ENCODE measurements around the gene TJAP1. TPM values are rescaled to one million over a fixed set of nuclear protein-coding genes. Genes with fewer than 3 reads are reported as not detected.
"Not testable (repeated sequence)": the region's sequence is repeated elsewhere in the genome, so short reads cannot be mapped to it uniquely, and the experiment has no call there.

TJAP1 gene
- total RNA-seq, 2 experiments from 2014 or later: 42.7 to 47.6 TPM

DNA sequence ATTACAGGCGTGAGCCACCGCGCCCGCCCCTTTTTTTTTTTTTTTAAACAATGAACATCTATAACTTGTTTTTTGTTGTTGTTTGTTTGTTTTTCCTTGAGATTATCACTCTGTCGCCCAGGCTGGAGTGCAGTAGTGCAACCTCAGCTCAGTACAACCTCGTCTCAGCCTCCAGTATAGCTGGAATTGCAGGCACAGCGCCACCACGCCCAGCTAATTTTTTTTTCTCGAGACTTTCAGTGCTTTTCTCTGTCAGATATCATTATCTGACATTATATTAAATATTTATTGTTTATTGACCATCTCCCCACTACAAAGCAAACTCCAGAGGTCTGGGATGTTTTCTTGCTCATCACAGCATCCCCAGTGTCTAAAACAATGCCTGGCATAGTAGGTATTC, 19.7 kb upstream of the TJAP1 start:
- H3K4me1 Mint-ChIP-seq: peaks cover 12% of the 10 kb centered on the region
- peaks cover 6% of the 10 kb centered on the region for H3K36me3 Mint-ChIP-seq
- ATAC-seq (ENCODE audit: low read depth) (no peak), DNase-seq (no peak)
- no peak overlapping the region for H3K27ac Mint-ChIP-seq
- H3K4me3 Mint-ChIP-seq: no peak overlapping the region
- POLR2A ChIA-PET: interaction anchor here (0.6 kb wide), 1 partner anchor 424 kb away, joined by 3 read pairs; no protein-coding TSS in a partner anchor
- peaks cover 45% of the 10 kb centered on the region for H3K27me3 Mint-ChIP-seq
- no peaks in the 10 kb centered on the region for H3K9me3 Mint-ChIP-seq

DNA sequence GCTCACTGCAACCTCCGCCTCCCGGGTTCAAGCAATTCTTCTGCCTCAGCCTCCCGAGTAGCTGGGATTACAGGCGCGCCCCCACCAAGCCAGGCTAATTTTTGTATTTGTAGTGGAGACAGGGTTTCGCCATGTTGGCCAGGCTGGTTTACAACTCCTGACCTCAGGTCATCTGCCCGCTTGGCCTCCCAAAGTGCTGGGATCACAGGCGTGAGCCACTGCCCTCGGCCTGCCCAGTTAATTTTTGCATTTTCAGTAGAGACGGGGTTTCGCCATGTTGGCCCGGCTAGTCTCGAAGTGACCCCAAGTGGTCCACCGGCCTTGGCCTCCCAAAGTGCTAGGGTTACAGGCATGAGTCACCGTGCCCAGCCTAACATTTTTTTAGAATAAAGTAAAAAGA, 19.2 kb upstream of the TJAP1 start:
- H3K27ac Mint-ChIP-seq; ATAC-seq (ENCODE audit: low read depth); H3K36me3 Mint-ChIP-seq; DNase-seq; H3K4me3 Mint-ChIP-seq; H3K9me3 Mint-ChIP-seq: not testable (repeated sequence)
- Mint-ChIP-seq H3K27me3 (peaks cover 49% of the 10 kb centered on the region), H3K4me1 (peaks cover 12% of the 10 kb centered on the region)
- POLR2A ChIA-PET: interaction anchor here (0.6 kb wide), 1 partner anchor 425 kb away, joined by 3 read pairs; no protein-coding TSS in a partner anchor

DNA sequence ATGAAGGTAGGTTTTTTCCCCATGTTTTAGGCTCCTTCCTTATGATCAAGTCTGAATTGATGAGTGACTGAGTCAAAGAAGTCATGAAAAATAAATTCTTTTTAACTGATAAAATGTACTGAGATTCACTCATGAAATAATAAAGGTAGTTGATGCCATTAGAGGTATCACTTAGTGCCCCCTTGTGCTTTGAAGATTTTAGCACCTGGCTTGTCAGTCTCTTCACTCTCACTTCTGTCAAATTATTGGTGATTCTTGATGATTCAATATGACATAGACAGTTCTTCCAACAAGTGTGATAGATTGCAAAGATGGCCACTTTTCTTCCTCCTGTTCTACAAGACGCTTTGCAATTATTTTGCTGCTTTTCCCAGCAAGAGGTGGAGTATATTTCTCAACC, 17.8 kb upstream of the TJAP1 start:
- POLR2A ChIA-PET: interaction anchor here (1.3 kb wide), 1 partner anchor 9 kb away, joined by 6 read pairs; no protein-coding TSS in a partner anchor

DNA sequence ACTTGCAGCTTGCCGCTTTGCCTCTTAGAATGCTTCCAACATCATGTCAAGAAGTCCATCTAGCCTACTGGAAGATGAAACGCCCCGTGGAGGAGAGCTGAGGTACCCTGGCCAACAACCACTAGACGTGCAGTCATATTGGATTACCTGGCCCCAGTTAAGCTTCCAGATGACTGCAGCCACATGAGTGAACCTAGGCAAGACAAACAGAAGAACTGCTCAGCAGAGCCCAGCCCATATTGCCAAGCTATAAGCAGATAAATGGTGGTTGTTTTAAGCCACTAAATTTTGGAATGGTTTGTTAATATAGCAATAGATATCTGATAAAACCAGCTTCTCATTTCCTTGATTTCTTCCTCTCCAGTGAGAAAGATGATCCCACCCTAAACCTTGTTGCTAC, 17.3 kb upstream of the TJAP1 start:
- peaks cover 2% of the 10 kb centered on the region for H3K36me3 Mint-ChIP-seq
- H3K27ac Mint-ChIP-seq: no peak overlapping the region
- H3K4me3 Mint-ChIP-seq: no peak overlapping the region
- H3K9me3 Mint-ChIP-seq: no peaks in the 10 kb centered on the region
- POLR2A ChIA-PET: interaction anchor here (1.3 kb wide), 1 partner anchor 9 kb away, joined by 6 read pairs; no protein-coding TSS in a partner anchor
- peaks cover 53% of the 10 kb centered on the region for H3K27me3 Mint-ChIP-seq
- DNase-seq: no peak
- H3K4me1 Mint-ChIP-seq: peaks cover 8% of the 10 kb centered on the region
- ATAC-seq (ENCODE audit: low read depth): no peak

More for the DNA sequence above, 17.8 kb upstream of the TJAP1 start:
- no peak overlapping the region for H3K27ac Mint-ChIP-seq
- DNase-seq (no peak), ATAC-seq (ENCODE audit: low read depth) (no peak)
- no peaks in the 10 kb centered on the region for H3K9me3 Mint-ChIP-seq
- peaks cover 10% of the 10 kb centered on the region for H3K4me1 Mint-ChIP-seq
- no peak overlapping the region for H3K4me3 Mint-ChIP-seq
- peaks cover 2% of the 10 kb centered on the region for H3K36me3 Mint-ChIP-seq
- peaks cover 55% of the 10 kb centered on the region for H3K27me3 Mint-ChIP-seq

DNA sequence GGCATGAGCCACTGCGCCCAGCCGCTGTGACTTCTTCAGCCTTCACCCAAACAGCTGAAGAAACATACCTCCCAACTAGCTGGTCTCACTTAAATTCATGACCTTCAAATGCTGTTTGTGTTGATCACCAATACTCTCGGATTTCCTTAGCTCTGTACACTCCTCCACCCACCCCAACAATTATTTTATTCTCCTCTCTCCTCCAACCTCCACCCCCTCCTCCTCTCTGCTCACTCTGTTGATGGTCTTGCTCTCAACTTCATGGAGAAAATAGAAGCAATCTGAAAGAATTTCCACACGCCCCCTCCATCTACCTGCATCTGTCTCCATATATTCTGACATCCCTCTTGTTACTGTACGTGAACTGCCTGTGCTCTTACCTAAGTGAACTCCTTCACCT, 15.4 kb upstream of the TJAP1 start:
- no peak overlapping the region for H3K4me3 Mint-ChIP-seq
- peaks cover 46% of the 10 kb centered on the region for H3K27me3 Mint-ChIP-seq
- ATAC-seq (ENCODE audit: low read depth) (no peak), DNase-seq (no peak)
- no peaks in the 10 kb centered on the region for H3K36me3 Mint-ChIP-seq
- H3K9me3 Mint-ChIP-seq: no peaks in the 10 kb centered on the region
- no peaks in the 10 kb centered on the region for H3K4me1 Mint-ChIP-seq
- POLR2A ChIA-PET: no interaction called here
- H3K27ac Mint-ChIP-seq: no peak overlapping the region

DNA sequence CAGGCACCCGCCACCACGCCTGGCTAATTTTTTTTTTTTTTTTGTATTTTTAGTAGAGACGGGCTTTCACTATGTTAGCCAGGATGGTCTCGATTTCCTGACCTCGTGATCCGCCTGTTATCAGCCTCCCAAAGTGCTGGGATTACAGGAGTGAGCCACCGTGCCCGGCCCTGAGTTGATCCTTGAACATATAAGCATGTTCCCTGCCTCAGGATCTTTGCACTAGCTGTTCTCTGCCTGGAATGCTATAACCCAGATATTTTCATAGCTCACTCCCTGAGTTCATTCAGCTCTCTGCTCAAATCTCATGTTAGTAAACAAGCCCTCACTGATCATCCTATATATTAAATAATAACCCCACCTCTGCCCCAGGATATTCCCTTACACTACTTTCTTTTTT, 13.0 kb upstream of the TJAP1 start:
- POLR2A ChIA-PET: interaction anchor here (0.7 kb wide), 1 partner anchor 182 kb away, joined by 3 read pairs; no protein-coding TSS in a partner anchor
- no peak overlapping the region for H3K4me3 Mint-ChIP-seq
- no peaks in the 10 kb centered on the region for H3K4me1 Mint-ChIP-seq
- DNase-seq (no peak), ATAC-seq (ENCODE audit: low read depth) (no peak)
- no peak overlapping the region for H3K27ac Mint-ChIP-seq
- peaks cover 44% of the 10 kb centered on the region for H3K27me3 Mint-ChIP-seq
- no peaks in the 10 kb centered on the region for H3K36me3 Mint-ChIP-seq
- H3K9me3 Mint-ChIP-seq: no peaks in the 10 kb centered on the region

GRCh38 chr6:43465948-43466347, 11.4 kb upstream of the TJAP1 start:
- DNase-seq (no peak), ATAC-seq (ENCODE audit: low read depth) (no peak)
- Mint-ChIP-seq H3K4me1 (no peaks in the 10 kb centered on the region), H3K36me3 (no peaks in the 10 kb centered on the region), H3K4me3 (no peak overlapping the region), H3K27me3 (peaks cover 44% of the 10 kb centered on the region), H3K27ac (no peak overlapping the region), H3K9me3 (no peaks in the 10 kb centered on the region)
- POLR2A ChIA-PET: no interaction called here

GRCh38 chr6:43467265-43467664, 10.1 kb upstream of the TJAP1 start:
- H3K4me3 Mint-ChIP-seq; POLR2A ChIA-PET; H3K27ac Mint-ChIP-seq; H3K36me3 Mint-ChIP-seq; H3K9me3 Mint-ChIP-seq; H3K4me1 Mint-ChIP-seq; ATAC-seq (ENCODE audit: low read depth); DNase-seq: not testable (repeated sequence)
- peaks cover 40% of the 10 kb centered on the region for H3K27me3 Mint-ChIP-seq

DNA sequence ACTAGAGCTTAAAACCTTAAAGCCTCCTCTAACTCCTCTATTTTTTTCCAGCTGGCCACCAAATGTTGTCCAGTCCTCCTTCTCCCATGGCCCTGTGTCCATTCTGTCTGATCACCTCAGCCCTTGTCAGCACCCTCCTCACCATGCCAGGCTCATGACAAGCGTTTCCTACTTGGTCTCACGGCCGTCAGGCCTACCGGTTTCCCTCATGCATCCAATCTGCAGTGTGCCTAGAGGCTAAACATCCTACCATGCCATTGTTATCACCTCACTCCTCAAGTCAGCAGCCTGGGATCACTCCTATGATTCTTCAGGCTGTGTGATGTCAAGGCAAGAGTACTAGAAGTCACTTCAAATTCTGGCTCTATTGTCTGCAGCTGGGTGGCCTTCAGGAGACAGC, 9.6 kb upstream of the TJAP1 start:
- no peak for ATAC-seq (ENCODE audit: low read depth)
- Mint-ChIP-seq H3K27me3 (peaks cover 38% of the 10 kb centered on the region), H3K4me1 (no peaks in the 10 kb centered on the region), H3K9me3 (no peaks in the 10 kb centered on the region), H3K4me3 (no peak overlapping the region), H3K36me3 (no peaks in the 10 kb centered on the region), H3K27ac (no peak overlapping the region)
- POLR2A ChIA-PET: no interaction called here
- DNase-seq: no peak

DNA sequence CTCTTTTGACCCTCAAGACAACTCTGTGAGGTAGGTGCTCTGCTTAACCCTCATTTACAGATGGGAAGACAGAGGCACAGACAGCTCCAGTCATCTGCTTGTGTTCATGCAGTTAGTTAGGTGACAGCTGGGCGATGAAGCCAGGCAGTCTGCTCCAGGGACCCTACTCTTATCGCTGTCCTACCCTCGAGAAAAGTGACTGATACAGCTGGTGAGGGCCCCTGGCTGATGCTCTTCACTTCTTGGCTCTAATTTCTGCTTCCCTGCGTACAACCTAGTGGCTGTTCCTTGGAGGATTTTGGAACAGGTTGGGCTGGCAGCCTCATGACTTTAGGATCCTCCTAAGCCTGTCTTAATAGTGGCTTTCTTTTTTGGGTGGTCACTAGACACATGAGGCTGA, 9.1 kb upstream of the TJAP1 start:
- Mint-ChIP-seq H3K27me3 (peaks cover 34% of the 10 kb centered on the region), H3K4me3 (no peak overlapping the region), H3K9me3 (no peaks in the 10 kb centered on the region), H3K36me3 (no peaks in the 10 kb centered on the region), H3K4me1 (no peaks in the 10 kb centered on the region), H3K27ac (no peak overlapping the region)
- POLR2A ChIA-PET: no interaction called here
- DNase-seq (no peak), ATAC-seq (ENCODE audit: low read depth) (no peak)

- H3K36me3 Mint-ChIP-seq: no peaks in the 10 kb centered on the region
- POLR2A ChIA-PET: no interaction called here
Observed at GRCh38 chr6:43468748-43469681, 8.4 kb upstream of the TJAP1 start.

DNA sequence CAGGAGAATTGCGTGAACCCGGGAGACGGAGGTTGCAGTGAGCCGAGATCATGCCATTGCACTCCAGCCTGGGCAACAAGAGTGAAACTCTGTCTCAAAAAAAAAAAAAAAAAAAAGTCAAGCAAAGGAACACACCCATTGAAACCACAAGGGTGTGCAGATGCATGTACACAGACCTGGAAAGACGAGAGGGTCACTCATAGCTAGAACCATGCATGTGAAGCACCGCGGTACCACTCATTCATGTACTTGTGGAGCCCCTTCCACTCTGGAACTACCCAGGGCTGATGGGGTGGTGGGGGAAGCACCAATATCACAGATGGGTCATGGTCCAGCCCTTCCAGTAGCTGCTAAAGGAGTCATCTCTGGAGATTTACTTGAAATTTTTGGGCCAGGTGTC, 7.4 kb upstream of the TJAP1 start:
- Mint-ChIP-seq H3K36me3 (no peaks in the 10 kb centered on the region), H3K4me3 (no peak overlapping the region), H3K4me1 (no peaks in the 10 kb centered on the region), H3K27me3 (peaks cover 22% of the 10 kb centered on the region), H3K27ac (no peak overlapping the region), H3K9me3 (no peaks in the 10 kb centered on the region)
- ATAC-seq (ENCODE audit: low read depth) (no peak), DNase-seq (no peak)
- POLR2A ChIA-PET: no interaction called here

More at GRCh38 chr6:43468748-43469681, 8.4 kb upstream of the TJAP1 start:
- no peaks in the 10 kb centered on the region for H3K9me3 Mint-ChIP-seq
- DNase-seq: no peak
- H3K4me1 Mint-ChIP-seq: no peaks in the 10 kb centered on the region
- no peak for ATAC-seq (ENCODE audit: low read depth)
- no peak overlapping the region for H3K4me3 Mint-ChIP-seq
- H3K27ac Mint-ChIP-seq: no peak overlapping the region
- H3K27me3 Mint-ChIP-seq: peaks cover 28% of the 10 kb centered on the region

DNA sequence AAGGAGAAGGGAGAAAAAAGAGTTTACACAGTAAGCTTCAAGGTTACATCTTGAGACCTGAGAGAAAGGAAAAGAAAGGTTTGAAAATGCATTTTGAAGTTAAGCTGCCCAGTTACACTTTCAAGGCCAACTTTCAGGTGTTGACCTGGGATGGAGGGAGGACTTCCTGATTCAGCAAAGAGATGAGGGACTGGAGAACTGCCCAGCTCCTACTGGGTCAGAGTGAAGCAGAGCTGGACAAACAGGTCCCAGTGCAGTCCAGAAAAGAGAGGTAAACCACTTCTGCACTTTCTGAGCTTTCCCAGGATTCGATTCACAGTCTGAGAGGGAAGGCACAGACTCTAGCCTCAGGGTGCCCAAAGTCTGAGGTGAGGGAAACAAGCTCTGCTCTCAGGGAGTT, 6.0 kb upstream of the TJAP1 start:
- ATAC-seq (ENCODE audit: low read depth) (no peak), DNase-seq (no peak)
- Mint-ChIP-seq H3K4me1 (no peaks in the 10 kb centered on the region), H3K27ac (no peak overlapping the region), H3K4me3 (no peak overlapping the region), H3K9me3 (no peaks in the 10 kb centered on the region), H3K27me3 (peaks cover 19% of the 10 kb centered on the region), H3K36me3 (no peaks in the 10 kb centered on the region)
- POLR2A ChIA-PET: no interaction called here

GRCh38 chr6:43472515-43472914, 4.9 kb upstream of the TJAP1 start:
- H3K9me3 Mint-ChIP-seq: no peaks in the 10 kb centered on the region
- H3K27me3 Mint-ChIP-seq: peaks cover 13% of the 10 kb centered on the region
- no peak overlapping the region for H3K4me3 Mint-ChIP-seq
- DNase-seq: no peak
- POLR2A ChIA-PET: no interaction called here
- H3K4me1 Mint-ChIP-seq: peaks cover 6% of the 10 kb centered on the region
- no peak for ATAC-seq (ENCODE audit: low read depth)
- H3K36me3 Mint-ChIP-seq: no peaks in the 10 kb centered on the region
- no peak overlapping the region for H3K27ac Mint-ChIP-seq

Data from activated naive CD8-positive, alpha-beta T cell treated with anti-CD3 and anti-CD28 coated beads, Interleukin-2, amount 10 ng/mL, durations not matched to agents 7 days and 5 days (primary cell).